BE2C (cell line): ENCODE results near the gene XCL2.

Experiments used
- DNase-seq: peaks from one replicate; pipeline ENCODE4 v3.0.0-alpha.2; 2020
- H3K27me3 ChIP-seq: fragments of 250-450 bp; sonication (Bioruptor Pico); 2 replicates; pipeline ENCODE4 v1.5.1; 2020; ENCODE audit warnings: mild to moderate bottlenecking
- H3K36me3 ChIP-seq: fragments of 250-450 bp; sonication (Bioruptor Pico); 2 replicates; pipeline ENCODE4 v1.5.1; 2020; ENCODE audit warnings: mild to moderate bottlenecking
- H3K4me1 ChIP-seq: fragments of 250-450 bp; sonication (Bioruptor Pico); 2 replicates; pipeline ENCODE4 v1.5.1; 2020
- H3K4me3 ChIP-seq: 2 replicates; pipeline ENCODE4 v1.5.1; 2011; ENCODE audit warnings: low read depth, low read length
- H3K9me3 ChIP-seq: fragments of 250-450 bp; sonication (Bioruptor Pico); 2 replicates; pipeline ENCODE4 v1.5.1; 2020
- TF ChIP-seq, protein P1 (sequence below): IDR thresholded peaks from 2 replicates; pipeline ENCODE4 v1.5.1; 2012; ENCODE audit warnings: mild to moderate bottlenecking, low read depth, low read length

Gene XCL2

DNA sequence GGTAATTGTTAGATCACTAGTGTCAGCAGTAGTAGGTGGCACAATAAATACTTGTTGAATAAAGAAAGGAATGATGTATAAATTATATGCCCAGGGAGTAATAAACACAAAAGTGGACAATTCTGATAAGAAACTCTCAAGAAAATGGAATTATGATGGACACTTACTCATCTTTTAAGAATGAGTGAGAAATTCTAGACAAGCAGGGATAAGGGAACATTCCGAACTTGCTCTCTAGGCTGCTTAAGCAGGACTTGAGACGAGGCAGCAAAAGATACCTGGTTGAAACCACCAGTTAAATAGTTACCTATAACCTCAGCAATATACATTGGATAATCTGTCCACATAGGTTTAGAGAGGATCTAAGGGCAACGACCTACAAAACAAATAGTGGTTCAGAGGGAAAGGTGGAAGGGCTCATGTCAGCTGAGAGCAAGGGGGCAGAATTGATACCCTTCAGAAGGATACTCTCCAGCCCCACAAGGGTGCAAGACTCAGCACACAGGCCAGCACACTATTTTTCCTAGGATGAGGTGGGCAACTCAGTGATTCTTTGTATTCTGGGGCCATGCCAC is 46.3 kb downstream of the XCL2 start:
- TF ChIP-seq, protein P1, sequence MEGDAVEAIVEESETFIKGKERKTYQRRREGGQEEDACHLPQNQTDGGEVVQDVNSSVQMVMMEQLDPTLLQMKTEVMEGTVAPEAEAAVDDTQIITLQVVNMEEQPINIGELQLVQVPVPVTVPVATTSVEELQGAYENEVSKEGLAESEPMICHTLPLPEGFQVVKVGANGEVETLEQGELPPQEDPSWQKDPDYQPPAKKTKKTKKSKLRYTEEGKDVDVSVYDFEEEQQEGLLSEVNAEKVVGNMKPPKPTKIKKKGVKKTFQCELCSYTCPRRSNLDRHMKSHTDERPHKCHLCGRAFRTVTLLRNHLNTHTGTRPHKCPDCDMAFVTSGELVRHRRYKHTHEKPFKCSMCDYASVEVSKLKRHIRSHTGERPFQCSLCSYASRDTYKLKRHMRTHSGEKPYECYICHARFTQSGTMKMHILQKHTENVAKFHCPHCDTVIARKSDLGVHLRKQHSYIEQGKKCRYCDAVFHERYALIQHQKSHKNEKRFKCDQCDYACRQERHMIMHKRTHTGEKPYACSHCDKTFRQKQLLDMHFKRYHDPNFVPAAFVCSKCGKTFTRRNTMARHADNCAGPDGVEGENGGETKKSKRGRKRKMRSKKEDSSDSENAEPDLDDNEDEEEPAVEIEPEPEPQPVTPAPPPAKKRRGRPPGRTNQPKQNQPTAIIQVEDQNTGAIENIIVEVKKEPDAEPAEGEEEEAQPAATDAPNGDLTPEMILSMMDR, result no peak
- Histone ChIP-seq H3K9me3 (no peaks in the 10 kb centered on the region), H3K4me3 (no peak overlapping the region), H3K27me3 (no peaks in the 10 kb centered on the region), H3K36me3 (no peaks in the 10 kb centered on the region), H3K4me1 (peaks cover 10% of the 10 kb centered on the region)
- DNase-seq, result no peak

- TF ChIP-seq, protein P1, result no peak
- H3K4me1 ChIP-seq, result no peaks in the 10 kb centered on the region
- DNase-seq, result no peak
Observed at GRCh38 chr1:168491527-168492164, 52.2 kb downstream of the XCL2 start.

More at GRCh38 chr1:168491527-168492164, 52.2 kb downstream of the XCL2 start:
- Histone ChIP-seq H3K9me3 (no peaks in the 10 kb centered on the region), H3K27me3 (no peaks in the 10 kb centered on the region), H3K4me3 (no peak overlapping the region), H3K36me3 (no peaks in the 10 kb centered on the region)
